ENCODE data around the gene PRDM16. TPM values are rescaled to one million over a fixed set of nuclear protein-coding genes. Genes with fewer than 3 reads are reported as not detected.

The PRDM16 gene
- total and polyA plus RNA-seq, 2 of the 13 experiments (the other 11 are each of a cell fraction or from before 2014, with no cell fraction given), result 0.15 to 0.81 TPM

DNA sequence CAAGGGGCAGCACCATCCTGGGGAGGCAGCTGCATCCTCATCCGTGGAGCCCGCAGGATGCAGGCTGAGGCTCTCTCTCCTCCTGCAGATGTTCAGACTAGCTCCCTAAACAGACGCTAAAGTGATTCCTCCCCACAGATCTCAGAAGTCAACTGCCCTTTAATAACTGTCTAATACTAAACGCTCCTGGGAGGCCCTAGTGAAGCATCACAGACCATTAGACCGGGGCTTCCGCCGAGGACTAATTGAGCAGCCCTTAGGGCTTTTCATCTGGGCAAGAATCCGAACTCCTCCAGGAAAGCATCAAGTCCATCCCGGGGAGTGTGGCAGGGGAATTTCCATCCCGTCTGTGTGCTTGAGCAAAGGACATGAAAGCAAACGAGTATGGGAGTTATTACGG is 40.4 kb downstream of the PRDM16 start:
- POLR2A ChIA-PET, result no interaction called here
- intact Hi-C loops (cut with micrococcal nuclease; ENCODE audit: unreplicated experiment), result no loop called here
- H3K4me3 ChIP-seq (replicated peaks in 1 of 3; ENCODE audit: insufficient read depth in 1 of 3, low read depth in 2 of 3, low read length in 3 of 3), result no peak overlapping the region
- no peaks in the 10 kb centered on the region for H3K79me2 ChIP-seq (ENCODE audit: insufficient read depth, low read length)
- H2AFZ ChIP-seq (ENCODE audit: low read length), result no peak overlapping the region
- ATAC-seq (no peak), FAIRE-seq (no peak), DNase-seq (ENCODE audit: low spot score) (no peak)
- H3K27ac ChIP-seq (ENCODE audit: extremely low read length, insufficient read depth, low read length), result no peak overlapping the region
- BruUV-seq (replicated peaks), result no TSS peak
- no peak overlapping the region for H3K9ac ChIP-seq (ENCODE audit: insufficient read depth, low read depth, low read length)
- H3K9me3 ChIP-seq (ENCODE audit: low read length), result no peaks in the 10 kb centered on the region
- H3K4me2 ChIP-seq (ENCODE audit: low read depth, low read length), result no peak overlapping the region
- H3K4me1 ChIP-seq (ENCODE audit: insufficient read depth, low read length), result peaks cover 29% of the 10 kb centered on the region
- H3K27me3 ChIP-seq (ENCODE audit: control insufficient read depth in 1 of 2, insufficient read depth in 2 of 2, low read length in 2 of 2), result peaks cover 0 to 3% of the 10 kb centered on the region in 2 experiments; a peak in 2 of 5 replicates
- no peaks in the 10 kb centered on the region for H4K20me1 ChIP-seq (ENCODE audit: insufficient read depth, low read length)
- CTCF ChIA-PET (ENCODE audit: low intra/inter-chr PET ratio, low total read pairs), result no interaction called here
- in situ Hi-C loops (cut with HindIII; ENCODE audit: extremely low pct_ligation_motif_present, low pct_unique_long_range_greater_than_20kb), result no loop called here
- no peaks in the 10 kb centered on the region for H3K36me3 ChIP-seq (replicated peaks in 1 of 2; ENCODE audit: control insufficient read depth in 1 of 2, insufficient read depth in 2 of 2, low read length in 2 of 2)
- no peak for TF ChIP-seq ZSCAN22 (CRISPR knock-in tag; IDR thresholded peaks at IDR 0.05)
- no peak for TF ChIP-seq SRF (IDR thresholded peaks at IDR 0.05; ENCODE audit: low read depth, low read length)
- no peak for TF ChIP-seq ADNP (CRISPR knock-in tag; IDR thresholded peaks at IDR 0.05)
- no peak for TF ChIP-seq PAF1 (CRISPR knock-in tag; IDR thresholded peaks at IDR 0.05)
- TF ChIP-seq, protein P1, sequence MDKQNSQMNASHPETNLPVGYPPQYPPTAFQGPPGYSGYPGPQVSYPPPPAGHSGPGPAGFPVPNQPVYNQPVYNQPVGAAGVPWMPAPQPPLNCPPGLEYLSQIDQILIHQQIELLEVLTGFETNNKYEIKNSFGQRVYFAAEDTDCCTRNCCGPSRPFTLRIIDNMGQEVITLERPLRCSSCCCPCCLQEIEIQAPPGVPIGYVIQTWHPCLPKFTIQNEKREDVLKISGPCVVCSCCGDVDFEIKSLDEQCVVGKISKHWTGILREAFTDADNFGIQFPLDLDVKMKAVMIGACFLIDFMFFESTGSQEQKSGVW (CRISPR knock-in tag; IDR thresholded peaks at IDR 0.05; ENCODE audit: borderline replicate concordance), result no peak
- TF ChIP-seq GTF3A (CRISPR knock-in tag; conservative IDR thresholded peaks at IDR 0.05), result no peak
- no peak for TF ChIP-seq TFE3 (CRISPR knock-in tag; IDR thresholded peaks at IDR 0.05)
- no peak for TF ChIP-seq KDM6A (CRISPR knock-in tag; IDR thresholded peaks at IDR 0.05; ENCODE audit: low read depth)
- no peak for TF ChIP-seq ZNF510 (CRISPR knock-in tag; IDR thresholded peaks at IDR 0.05; ENCODE audit: low read depth)
- TF ChIP-seq RARA (CRISPR knock-in tag; IDR thresholded peaks at IDR 0.05), result no peak
- TF ChIP-seq HMGXB3 (CRISPR knock-in tag; IDR thresholded peaks at IDR 0.05; ENCODE audit: borderline replicate concordance), result no peak
- WGBS (ENCODE audit: low lambda C conversion rate), result 52% methylated on average over 12 of the region's 12 CpGs
